Kidney glomerular epithelial cell (primary cell): ENCODE results near the gene FOLH1.
A peak's percentile ranks its signal among the peaks of the same experiment; 100 is the strongest.
"Not testable (repeated sequence)": the region's sequence is repeated elsewhere in the genome, so short reads cannot be mapped to it uniquely, and the experiment has no call there.

ENCODE experiments used
- DNase-seq: peaks from one replicate; lab custom pipeline; 2025; lab: John Stamatoyannopoulos, UW

Gene FOLH1

DNA sequence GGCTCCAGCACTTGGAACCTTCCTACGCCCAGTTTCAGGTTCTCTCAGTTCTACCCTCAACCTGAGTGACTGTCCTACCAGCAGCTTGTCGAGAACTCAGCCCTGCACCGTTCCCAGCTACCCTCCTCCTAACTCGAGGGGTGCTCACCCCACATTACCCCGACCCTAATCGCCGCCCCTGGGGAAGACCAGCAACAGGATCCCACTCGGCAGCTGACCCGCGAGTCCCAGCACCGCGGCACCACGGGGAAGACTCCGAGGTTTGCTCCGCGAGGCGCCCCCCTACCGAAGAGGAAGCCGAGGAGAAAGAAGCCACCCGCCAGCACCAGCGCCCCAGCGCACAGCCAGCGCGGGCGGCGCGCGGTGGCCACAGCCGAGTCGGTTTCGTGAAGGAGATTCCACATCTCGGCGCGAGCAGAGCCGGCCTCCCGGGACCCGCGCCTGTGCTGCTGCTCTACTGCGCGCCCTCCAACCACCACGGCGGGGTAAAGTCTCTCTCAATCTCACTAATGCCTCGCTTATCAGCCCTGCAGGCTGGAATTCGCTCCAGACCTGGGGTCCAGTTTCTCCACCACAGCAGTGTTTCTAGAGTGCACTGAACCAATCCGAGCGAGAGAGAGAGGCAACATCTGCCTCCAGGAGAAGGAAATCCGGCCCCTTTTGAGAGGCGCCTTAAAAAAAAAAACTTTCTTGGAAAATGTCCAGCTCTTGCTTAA lies at the start of gene FOLH1:
Gene FOLH1, minus strand, starts transcription at position 597 of the 716 bp plus-strand sequence. Its CDS starts 193 bp downstream, at position 404.
- DNase-seq, result peak; percentile 5

GRCh38 chr11:49255148-49255547 lies 46.7 kb upstream of the FOLH1 start:
- DNase-seq, result not testable (repeated sequence)

- not testable (repeated sequence) for DNase-seq
Observed at GRCh38 chr11:49251212-49251611, 42.8 kb upstream of the FOLH1 start.

- DNase-seq, result not testable (repeated sequence)
Observed at GRCh38 chr11:49250398-49251115, 42.2 kb upstream of the FOLH1 start.

GRCh38 chr11:49249363-49249762 lies 41.0 kb upstream of the FOLH1 start:
- not testable (repeated sequence) for DNase-seq

- not testable (repeated sequence) for DNase-seq
Observed at GRCh38 chr11:49233685-49234084, 25.3 kb upstream of the FOLH1 start.

GRCh38 chr11:49233019-49233418 lies 24.6 kb upstream of the FOLH1 start:
- not testable (repeated sequence) for DNase-seq

DNA sequence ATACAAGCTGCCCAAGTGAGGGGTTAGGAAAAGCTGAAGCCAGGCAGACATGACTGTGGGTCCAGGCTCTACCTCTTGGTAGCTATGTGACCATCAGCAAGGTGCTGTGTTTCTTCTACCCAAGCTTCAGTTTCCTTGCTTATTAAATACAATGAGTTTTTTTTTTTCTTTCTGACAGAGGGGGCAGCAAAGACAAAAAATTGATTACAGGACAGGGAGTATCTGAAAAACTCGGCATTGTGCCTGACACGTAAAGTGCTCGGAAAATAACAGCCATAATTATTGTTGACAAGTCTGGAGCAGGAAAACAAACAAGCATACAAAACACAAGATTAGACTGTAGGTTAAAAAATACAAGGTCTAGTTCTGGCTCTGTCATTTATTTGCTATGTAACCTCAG lies 23.3 kb upstream of the FOLH1 start:
- DNase-seq, result not testable (repeated sequence)

GRCh38 chr11:49230534-49230933 lies 22.1 kb upstream of the FOLH1 start:
- not testable (repeated sequence) for DNase-seq

DNA sequence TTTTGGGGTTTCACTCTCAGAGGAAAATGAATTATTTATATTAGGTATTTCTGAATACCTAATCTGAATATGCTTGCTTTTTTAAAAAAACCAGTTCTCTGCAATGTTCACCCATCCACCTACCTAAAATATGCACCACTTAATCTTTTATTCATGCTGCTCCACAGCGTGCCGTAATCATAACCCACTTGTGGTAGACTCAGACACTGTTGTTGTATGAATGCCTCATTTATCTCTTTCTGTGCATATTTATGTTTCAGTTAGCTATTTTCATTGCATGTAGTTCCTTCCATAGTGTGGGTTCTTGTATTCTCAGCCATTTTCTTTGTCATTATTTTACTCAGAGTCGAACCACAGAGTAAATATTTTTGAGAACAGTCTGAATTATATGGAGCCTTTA lies 21.6 kb upstream of the FOLH1 start:
- not testable (repeated sequence) for DNase-seq

DNA sequence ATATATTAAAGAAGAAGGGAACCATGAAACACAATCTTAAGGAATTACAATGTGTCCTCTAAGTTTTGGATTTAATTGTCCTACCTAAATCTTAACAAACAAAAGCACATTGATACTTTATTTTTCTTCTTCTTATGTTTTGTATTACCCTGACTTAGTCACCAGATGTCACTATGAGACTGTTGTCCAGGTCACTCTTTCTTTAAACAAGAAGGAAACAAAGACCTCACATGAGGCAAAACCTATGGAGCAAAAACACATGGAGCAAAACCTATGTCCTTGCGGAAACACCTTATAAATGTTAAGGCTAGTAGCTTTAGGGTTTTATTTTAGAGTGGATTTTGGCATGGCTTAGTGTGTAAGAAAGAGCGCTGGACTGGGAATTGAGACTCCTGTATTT lies 20.7 kb upstream of the FOLH1 start:
- DNase-seq, result not testable (repeated sequence)

DNA sequence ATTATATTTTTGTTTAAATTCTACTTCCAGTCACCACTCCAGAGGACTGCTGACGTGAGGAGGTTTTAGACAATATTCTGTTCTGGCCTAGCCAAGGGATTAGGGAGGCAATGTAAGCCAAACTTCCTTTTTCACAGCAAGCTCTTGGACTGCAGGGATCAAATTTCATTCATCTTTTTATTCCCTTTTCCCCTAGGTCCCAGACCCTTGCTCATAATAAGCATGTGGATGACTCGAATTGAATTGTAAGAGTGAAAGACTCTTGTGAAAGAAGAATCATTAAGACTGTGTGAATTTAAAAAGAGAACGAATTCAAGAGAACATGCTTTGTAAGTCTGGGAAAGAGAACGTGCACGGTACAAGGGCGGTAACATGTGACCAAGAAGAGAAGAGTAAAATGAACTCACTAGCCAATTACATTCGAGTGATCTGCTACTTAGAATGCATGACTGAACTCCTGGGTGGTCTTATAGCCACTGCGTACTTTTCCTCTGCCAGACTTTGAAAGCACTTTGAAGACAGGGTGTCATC lies 16.9 kb upstream of the FOLH1 start:
- DNase-seq, result not testable (repeated sequence)

DNA sequence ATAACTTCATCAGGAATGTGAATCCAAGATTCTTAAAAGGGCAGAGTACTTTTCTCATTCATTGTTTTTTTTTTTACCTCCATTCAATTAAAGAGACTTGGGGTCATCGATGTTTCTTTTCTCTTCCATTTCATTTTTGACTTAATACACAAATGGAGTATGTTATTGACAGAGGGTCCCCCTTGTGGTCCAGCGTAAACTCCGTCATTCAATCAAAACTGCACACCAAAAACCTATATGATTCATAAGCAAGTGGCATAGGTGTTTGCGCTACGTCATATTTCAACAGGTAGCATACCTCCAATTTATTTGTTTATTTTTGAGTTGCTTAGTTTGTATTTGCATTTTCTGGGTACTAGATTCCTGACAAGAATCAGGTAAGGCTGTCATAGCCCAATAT lies 12.7 kb upstream of the FOLH1 start:
- no peak for DNase-seq

DNA sequence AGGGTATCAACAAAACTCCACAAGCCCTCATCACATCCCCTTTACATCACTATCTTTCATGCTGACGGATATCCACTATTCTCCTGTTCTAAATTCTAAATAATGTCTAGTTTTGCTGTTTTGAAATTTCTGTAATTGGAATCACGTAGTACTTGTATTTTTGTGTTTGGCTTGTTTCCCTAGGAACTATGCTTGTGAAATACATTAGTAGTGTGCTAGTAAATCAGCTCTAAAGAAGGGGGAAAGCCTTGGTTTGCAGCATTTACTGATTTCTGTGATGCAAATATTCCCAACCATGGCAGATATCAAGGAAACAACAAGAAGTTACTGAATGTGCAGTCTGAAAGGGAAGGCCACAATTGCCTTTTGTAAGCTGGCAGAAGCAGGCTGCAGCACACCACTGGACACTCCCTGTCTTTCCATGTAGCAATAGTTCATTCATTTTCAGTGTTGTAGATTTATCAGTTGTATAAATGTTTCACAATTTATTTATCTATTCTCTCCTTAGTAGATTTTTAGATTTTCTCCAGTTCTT lies 4.7 kb upstream of the FOLH1 start:
- DNase-seq, result no peak

- DNase-seq, result not testable (repeated sequence)
Observed at GRCh38 chr11:49206999-49207398, 1.4 kb downstream of the FOLH1 start.

DNA sequence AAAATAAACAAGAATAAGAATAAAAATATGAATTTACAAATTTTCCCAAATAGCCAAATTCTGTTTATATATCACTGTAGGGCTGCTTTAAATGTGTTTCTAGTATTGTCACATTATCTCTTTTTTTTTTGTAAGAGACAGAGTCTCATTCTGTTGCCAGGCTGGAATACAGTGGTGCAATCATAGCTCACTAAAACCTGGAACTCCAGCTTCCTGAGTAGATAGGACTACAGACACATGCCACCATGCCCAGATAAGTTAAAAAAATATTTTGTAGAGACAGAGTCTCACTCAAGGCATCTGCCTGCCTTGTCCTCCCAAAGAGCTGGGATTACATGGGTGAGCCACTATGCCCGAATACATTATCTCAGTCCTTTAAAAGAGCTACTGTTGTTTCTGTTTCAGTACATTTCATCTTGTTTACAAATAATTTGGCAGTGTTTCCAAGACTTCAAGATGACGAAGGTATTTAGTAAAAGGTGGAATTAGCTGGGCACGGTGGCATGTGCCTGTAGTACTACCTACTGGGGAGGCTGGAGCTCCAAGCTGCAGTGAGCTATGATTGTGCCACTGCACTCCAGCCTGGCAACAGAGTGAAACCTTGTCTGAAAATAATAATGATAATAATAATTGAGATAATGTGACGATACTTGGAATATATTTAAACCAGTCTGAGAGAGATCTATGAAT lies 6.0 kb downstream of the FOLH1 start:
- no peak for DNase-seq

DNA sequence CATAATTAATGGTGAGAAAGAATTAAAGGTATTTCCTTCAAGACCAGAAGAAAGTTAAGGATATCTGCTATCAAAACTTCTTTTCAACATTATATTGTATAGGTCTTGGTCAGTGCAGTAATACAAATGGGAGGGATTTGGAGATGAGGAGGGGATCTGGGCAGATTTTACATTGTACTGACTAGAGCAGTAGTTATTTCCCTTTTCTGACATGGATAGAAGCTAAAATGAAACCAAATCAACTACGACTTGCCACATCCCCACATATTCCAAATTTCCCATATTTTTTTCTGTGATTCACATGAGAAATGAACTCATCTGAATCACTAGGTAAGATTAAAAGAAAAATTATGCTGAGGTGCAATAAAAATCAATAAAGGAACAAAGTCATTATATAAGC lies 11.6 kb downstream of the FOLH1 start:
- not testable (repeated sequence) for DNase-seq

- not testable (repeated sequence) for DNase-seq
Observed at GRCh38 chr11:49196002-49196401, 12.4 kb downstream of the FOLH1 start.

DNA sequence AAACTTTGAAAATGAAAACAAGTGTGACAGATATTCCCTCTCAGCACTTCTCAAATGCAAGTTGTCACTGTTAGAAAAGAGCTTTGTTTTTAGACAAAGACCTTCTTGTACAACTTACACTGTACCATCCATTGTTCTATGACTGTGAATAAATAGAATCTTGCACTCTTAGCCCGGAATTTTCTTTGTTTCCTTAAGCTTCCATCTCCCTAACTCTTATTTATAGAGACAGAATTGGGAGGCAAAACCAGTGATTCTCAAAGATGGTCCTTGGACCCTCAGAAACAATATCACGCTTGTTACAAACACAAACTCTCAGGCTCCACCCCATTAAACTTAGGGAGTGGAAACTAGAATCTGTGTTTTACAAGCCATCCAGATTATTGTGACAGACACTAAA lies 18.1 kb downstream of the FOLH1 start:
- DNase-seq, result not testable (repeated sequence)

DNA sequence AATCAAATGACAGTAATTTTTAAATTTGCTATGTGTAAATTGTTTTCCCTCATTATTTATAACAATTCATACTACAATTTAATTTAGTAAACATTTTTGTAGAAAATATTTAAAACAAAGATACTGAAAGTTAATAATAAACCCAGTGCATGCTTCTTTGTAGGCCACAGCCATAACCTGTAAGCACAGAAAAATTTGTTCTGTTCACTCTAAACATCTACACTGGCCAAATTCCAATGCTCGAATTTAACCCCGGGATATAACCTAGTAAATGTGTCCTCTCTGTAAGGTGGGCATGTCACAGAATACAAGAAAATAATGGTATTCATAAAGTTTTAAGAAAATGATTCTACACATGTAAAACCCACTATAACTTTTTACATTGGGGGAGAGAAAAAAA lies 22.2 kb downstream of the FOLH1 start:
- not testable (repeated sequence) for DNase-seq

GRCh38 chr11:49185597-49185996 lies 22.8 kb downstream of the FOLH1 start:
- not testable (repeated sequence) for DNase-seq

DNA sequence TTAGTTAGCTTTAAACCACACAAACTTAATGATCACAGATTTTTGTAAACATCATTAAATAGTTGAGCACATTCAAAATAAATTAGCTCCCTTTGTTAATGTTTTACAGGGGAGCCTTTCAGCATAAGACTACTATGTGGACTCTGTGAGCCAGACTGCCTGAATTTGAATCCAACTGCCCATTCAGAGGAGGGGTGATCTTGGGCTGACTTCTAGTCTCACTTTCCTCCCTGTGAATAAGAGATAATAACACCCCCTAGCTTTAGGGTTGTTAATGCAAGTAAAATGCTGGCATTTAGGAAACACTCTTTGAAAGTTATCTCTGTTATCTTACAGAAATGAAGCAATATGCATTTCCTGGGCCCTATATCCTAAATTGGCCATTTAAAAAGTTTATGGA lies 23.6 kb downstream of the FOLH1 start:
- DNase-seq, result not testable (repeated sequence)
